DND-41 (cell line): ENCODE data around the gene ARL4C.
"Not testable (repeated sequence)": the region's sequence is repeated elsewhere in the genome, so short reads cannot be mapped to it uniquely, and the experiment has no call there.

ENCODE experiments used
- EZH2 ChIP-seq: IDR thresholded peaks from 3 replicates; pipeline ENCODE4 v1.6.1; 2012; ENCODE audit warnings: borderline replicate concordance, low read depth, mild to moderate bottlenecking, moderate library complexity, low read length, inconsistent platforms; ENCODE audit not compliant: severe bottlenecking
- TF ChIP-seq, protein P1 (sequence below): IDR thresholded peaks from 2 replicates; pipeline ENCODE4 v1.5.1; 2012; ENCODE audit warnings: borderline replicate concordance, low read length, moderate library complexity, mild to moderate bottlenecking; ENCODE audit not compliant: poor library complexity, severe bottlenecking; ENCODE audit errors: extremely low read depth

DNA sequence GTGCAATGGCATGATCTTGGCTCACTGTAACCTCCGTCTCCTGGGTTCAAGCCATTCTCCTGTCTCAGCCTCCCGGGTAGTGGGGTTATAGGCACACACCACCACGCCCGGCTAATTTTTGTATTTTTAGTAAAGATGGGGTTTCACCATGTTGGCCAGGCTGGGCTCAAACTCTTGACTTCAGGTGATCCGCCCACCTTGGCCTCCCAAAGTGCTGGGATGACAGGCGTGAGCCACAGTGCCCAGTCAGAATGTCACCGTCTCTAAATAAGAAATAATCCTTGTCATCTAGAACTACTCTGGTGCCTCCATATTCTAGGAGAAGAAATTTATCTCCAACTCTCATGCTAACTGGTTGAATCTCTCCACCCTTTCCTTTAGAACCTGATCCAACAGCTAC, 41.6 kb downstream of the ARL4C start:
- TF ChIP-seq, protein P1, sequence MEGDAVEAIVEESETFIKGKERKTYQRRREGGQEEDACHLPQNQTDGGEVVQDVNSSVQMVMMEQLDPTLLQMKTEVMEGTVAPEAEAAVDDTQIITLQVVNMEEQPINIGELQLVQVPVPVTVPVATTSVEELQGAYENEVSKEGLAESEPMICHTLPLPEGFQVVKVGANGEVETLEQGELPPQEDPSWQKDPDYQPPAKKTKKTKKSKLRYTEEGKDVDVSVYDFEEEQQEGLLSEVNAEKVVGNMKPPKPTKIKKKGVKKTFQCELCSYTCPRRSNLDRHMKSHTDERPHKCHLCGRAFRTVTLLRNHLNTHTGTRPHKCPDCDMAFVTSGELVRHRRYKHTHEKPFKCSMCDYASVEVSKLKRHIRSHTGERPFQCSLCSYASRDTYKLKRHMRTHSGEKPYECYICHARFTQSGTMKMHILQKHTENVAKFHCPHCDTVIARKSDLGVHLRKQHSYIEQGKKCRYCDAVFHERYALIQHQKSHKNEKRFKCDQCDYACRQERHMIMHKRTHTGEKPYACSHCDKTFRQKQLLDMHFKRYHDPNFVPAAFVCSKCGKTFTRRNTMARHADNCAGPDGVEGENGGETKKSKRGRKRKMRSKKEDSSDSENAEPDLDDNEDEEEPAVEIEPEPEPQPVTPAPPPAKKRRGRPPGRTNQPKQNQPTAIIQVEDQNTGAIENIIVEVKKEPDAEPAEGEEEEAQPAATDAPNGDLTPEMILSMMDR: not testable (repeated sequence)
- TF ChIP-seq EZH2: not testable (repeated sequence)
